22Rv1 (cell line): ENCODE measurements around the gene PLXND1.

Experiments used
- H3K27ac ChIP-seq: fragments of 450-650 bp; 2 replicates; pipeline ENCODE4 v1.5.1; 2017
- CTCF ChIP-seq: fragments of 450-650 bp; IDR thresholded peaks from 2 replicates; pipeline ENCODE4 v1.5.1; 2017; ENCODE audit warnings: mild to moderate bottlenecking
- ZFX ChIP-seq: fragments of 450-650 bp; IDR thresholded peaks from 2 replicates; pipeline ENCODE4 v1.6.1; 2017; ENCODE audit warnings: antibody characterized with exemption, borderline replicate concordance

Gene PLXND1

GRCh38 chr3:129599073-129599472 is 7.4 kb downstream of the PLXND1 start:
- no peak for TF ChIP-seq CTCF
- no peak for TF ChIP-seq ZFX
- no peak overlapping the region for H3K27ac ChIP-seq

GRCh38 chr3:129598484-129598883 is 8.0 kb downstream of the PLXND1 start:
- no peak overlapping the region for H3K27ac ChIP-seq
- TF ChIP-seq CTCF (no peak), ZFX (no peak)

GRCh38 chr3:129598000-129598381 is 8.5 kb downstream of the PLXND1 start:
- TF ChIP-seq CTCF, result no peak
- no peak for TF ChIP-seq ZFX
- no peak overlapping the region for H3K27ac ChIP-seq

DNA sequence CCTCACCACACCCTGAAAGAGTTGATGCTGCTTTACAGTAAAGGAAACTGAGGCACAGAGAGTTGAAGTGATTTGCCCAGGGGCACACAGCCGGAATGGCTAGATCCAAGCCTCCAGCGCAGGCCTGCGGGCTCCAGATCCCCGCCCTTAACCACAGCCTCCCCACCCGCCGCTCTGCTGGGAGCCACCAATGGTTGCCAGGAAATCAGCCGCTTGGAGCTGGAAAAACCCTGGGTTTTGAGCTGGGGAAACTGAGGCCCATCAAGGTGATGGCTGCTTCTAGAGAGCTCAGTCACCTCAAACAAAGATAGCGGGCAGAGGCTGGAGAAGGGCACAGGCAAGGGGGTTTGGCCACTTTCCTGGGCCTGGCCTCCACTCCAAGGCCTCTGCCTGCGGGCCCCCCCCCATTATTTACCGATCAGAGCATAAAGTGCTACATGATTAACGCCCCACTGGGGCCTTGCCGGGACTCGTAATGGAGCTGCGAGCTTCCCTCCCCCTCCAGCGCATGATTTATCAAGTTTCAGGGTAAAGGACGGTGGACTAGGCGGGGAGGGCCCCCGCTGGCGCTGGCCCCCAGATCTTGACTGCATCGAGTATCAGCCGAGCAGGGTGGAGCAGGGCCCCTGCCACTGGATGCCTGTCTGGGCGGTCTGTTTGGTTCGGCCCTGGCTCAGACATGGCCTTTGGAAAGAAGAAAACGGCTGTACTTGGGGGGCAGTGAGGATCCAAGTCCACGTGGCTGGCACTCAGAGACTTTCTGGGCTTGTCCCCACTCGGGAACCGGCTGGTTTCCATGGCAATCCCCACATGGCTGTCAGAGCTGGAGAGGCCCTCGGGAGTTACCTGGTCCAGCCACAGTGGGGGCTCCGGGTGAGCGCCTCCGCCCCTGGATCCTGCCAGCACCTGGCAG is 9.1 kb downstream of the PLXND1 start:
- no peak overlapping the region for H3K27ac ChIP-seq
- TF ChIP-seq CTCF, result no peak
- TF ChIP-seq ZFX, result no peak

- no peak overlapping the region for H3K27ac ChIP-seq
- TF ChIP-seq CTCF, result no peak
- TF ChIP-seq ZFX, result no peak
Observed at GRCh38 chr3:129596194-129597086, 10.0 kb downstream of the PLXND1 start.

GRCh38 chr3:129595544-129596193 is 10.8 kb downstream of the PLXND1 start:
- H3K27ac ChIP-seq, result no peak overlapping the region
- TF ChIP-seq ZFX (no peak), CTCF (no peak)
